ENCODE measurements around the gene USP19.

The USP19 gene

GRCh38 chr3:49092938-49093852 is 27.4 kb downstream of the USP19 start:
- TF ChIP-seq, protein P1, sequence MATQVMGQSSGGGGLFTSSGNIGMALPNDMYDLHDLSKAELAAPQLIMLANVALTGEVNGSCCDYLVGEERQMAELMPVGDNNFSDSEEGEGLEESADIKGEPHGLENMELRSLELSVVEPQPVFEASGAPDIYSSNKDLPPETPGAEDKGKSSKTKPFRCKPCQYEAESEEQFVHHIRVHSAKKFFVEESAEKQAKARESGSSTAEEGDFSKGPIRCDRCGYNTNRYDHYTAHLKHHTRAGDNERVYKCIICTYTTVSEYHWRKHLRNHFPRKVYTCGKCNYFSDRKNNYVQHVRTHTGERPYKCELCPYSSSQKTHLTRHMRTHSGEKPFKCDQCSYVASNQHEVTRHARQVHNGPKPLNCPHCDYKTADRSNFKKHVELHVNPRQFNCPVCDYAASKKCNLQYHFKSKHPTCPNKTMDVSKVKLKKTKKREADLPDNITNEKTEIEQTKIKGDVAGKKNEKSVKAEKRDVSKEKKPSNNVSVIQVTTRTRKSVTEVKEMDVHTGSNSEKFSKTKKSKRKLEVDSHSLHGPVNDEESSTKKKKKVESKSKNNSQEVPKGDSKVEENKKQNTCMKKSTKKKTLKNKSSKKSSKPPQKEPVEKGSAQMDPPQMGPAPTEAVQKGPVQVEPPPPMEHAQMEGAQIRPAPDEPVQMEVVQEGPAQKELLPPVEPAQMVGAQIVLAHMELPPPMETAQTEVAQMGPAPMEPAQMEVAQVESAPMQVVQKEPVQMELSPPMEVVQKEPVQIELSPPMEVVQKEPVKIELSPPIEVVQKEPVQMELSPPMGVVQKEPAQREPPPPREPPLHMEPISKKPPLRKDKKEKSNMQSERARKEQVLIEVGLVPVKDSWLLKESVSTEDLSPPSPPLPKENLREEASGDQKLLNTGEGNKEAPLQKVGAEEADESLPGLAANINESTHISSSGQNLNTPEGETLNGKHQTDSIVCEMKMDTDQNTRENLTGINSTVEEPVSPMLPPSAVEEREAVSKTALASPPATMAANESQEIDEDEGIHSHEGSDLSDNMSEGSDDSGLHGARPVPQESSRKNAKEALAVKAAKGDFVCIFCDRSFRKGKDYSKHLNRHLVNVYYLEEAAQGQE (IDR thresholded peaks at IDR 0.05; ENCODE audit: low read depth), result no peak
- TF ChIP-seq CREB1 (IDR thresholded peaks at IDR 0.05; ENCODE audit: low read depth) (peak; percentile 76), MAX (IDR thresholded peaks at IDR 0.05) (peak; percentile 38; the same call in 1 of the 2 replicates), NFIC (IDR thresholded peaks at IDR 0.05) (no peak), RAD21 (IDR thresholded peaks at IDR 0.05; ENCODE audit: low read depth) (no peak), YY1 (IDR thresholded peaks at IDR 0.05; ENCODE audit: low read depth) (no peak), TCF12 (IDR thresholded peaks at IDR 0.05; ENCODE audit: low read depth) (peak; percentile 21; the same call in 1 of the 2 replicates), CEBPB (IDR thresholded peaks at IDR 0.05) (no peak), EGR1 (IDR thresholded peaks at IDR 0.05) (no peak), TAF1 (IDR thresholded peaks at IDR 0.05; ENCODE audit: low read depth) (no peak), FOXM1 (IDR thresholded peaks at IDR 0.05; ENCODE audit: borderline replicate concordance, low read depth) (no peak; the same call in 1 of the 2 replicates), EP300 (IDR thresholded peaks at IDR 0.05; ENCODE audit: borderline replicate concordance) (no peak), ZBTB7A (IDR thresholded peaks at IDR 0.05; ENCODE audit: low read depth) (peak; percentile 74; the same call in 1 of the 2 replicates), TEAD4 (IDR thresholded peaks at IDR 0.05) (peak; percentile 14; the same call in 1 of the 2 replicates)
- TF ChIP-seq, protein P2, sequence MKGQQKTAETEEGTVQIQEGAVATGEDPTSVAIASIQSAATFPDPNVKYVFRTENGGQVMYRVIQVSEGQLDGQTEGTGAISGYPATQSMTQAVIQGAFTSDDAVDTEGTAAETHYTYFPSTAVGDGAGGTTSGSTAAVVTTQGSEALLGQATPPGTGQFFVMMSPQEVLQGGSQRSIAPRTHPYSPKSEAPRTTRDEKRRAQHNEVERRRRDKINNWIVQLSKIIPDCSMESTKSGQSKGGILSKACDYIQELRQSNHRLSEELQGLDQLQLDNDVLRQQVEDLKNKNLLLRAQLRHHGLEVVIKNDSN (IDR thresholded peaks at IDR 0.05), result no peak

DNA sequence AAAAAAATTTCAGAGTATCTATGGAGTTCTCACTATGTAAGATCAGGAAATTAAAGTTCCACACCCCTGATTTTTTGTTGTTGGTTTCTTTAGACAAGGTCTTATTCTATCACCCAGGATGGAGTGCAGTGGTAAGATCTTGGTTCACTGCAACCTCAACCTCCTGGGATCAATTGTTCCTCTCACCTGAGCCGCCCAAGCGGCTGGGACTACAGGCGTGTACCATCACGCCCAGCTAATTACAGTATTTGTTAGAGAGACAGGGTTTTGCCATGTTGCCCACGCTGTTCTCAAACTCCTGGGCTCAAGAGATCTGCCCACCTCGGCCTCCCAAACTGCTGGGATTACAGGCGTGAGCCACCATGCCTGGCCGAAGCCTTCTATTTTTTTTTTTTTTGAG is 39.2 kb downstream of the USP19 start:
- no peak for TF ChIP-seq EP300 (IDR thresholded peaks at IDR 0.05; ENCODE audit: borderline replicate concordance)
- TF ChIP-seq RAD21 (IDR thresholded peaks at IDR 0.05; ENCODE audit: low read depth), result no peak
- no peak for TF ChIP-seq MAX (IDR thresholded peaks at IDR 0.05)
- TF ChIP-seq EGR1 (IDR thresholded peaks at IDR 0.05), result no peak
- TF ChIP-seq CREB1 (IDR thresholded peaks at IDR 0.05; ENCODE audit: low read depth), result no peak
- TF ChIP-seq TAF1 (IDR thresholded peaks at IDR 0.05; ENCODE audit: low read depth), result no peak

GRCh38 chr3:49079270-49079669 is 41.4 kb downstream of the USP19 start:
- TF ChIP-seq YY1 (IDR thresholded peaks at IDR 0.05; ENCODE audit: low read depth) (no peak), EGR1 (IDR thresholded peaks at IDR 0.05) (no peak), NFIC (IDR thresholded peaks at IDR 0.05) (no peak), RAD21 (IDR thresholded peaks at IDR 0.05; ENCODE audit: low read depth) (no peak), EP300 (IDR thresholded peaks at IDR 0.05; ENCODE audit: borderline replicate concordance) (no peak), FOXM1 (IDR thresholded peaks at IDR 0.05; ENCODE audit: borderline replicate concordance, low read depth) (no peak), MAX (IDR thresholded peaks at IDR 0.05) (no peak), CEBPB (IDR thresholded peaks at IDR 0.05) (no peak), TAF1 (IDR thresholded peaks at IDR 0.05; ENCODE audit: low read depth) (no peak), CREB1 (IDR thresholded peaks at IDR 0.05; ENCODE audit: low read depth) (no peak), ZBTB7A (IDR thresholded peaks at IDR 0.05; ENCODE audit: low read depth) (no peak), TCF12 (IDR thresholded peaks at IDR 0.05; ENCODE audit: low read depth) (no peak), TEAD4 (IDR thresholded peaks at IDR 0.05) (no peak)
- TF ChIP-seq, protein P2 (IDR thresholded peaks at IDR 0.05), result no peak
- TF ChIP-seq, protein P1 (IDR thresholded peaks at IDR 0.05; ENCODE audit: low read depth), result no peak

- TF ChIP-seq CREB1 (IDR thresholded peaks at IDR 0.05; ENCODE audit: low read depth) (no peak), NFIC (IDR thresholded peaks at IDR 0.05) (no peak), MAX (IDR thresholded peaks at IDR 0.05) (no peak), EGR1 (IDR thresholded peaks at IDR 0.05) (no peak), TCF12 (IDR thresholded peaks at IDR 0.05; ENCODE audit: low read depth) (no peak), EP300 (IDR thresholded peaks at IDR 0.05; ENCODE audit: borderline replicate concordance) (no peak), FOXM1 (IDR thresholded peaks at IDR 0.05; ENCODE audit: borderline replicate concordance, low read depth) (no peak), CEBPB (IDR thresholded peaks at IDR 0.05) (no peak), YY1 (IDR thresholded peaks at IDR 0.05; ENCODE audit: low read depth) (no peak), RAD21 (IDR thresholded peaks at IDR 0.05; ENCODE audit: low read depth) (no peak), ZBTB7A (IDR thresholded peaks at IDR 0.05; ENCODE audit: low read depth) (no peak), TAF1 (IDR thresholded peaks at IDR 0.05; ENCODE audit: low read depth) (no peak)
- TF ChIP-seq, protein P1 (IDR thresholded peaks at IDR 0.05; ENCODE audit: low read depth), result no peak
Observed at GRCh38 chr3:49076646-49077045, 44.0 kb downstream of the USP19 start.

Measured in Ishikawa (cell line).